Activated T-cell treated with anti-CD3 and anti-CD28 coated beads for 48 hours (primary cell): Measurements from ENCODE around the gene BAHD1.

Experiments
- DNase-seq: peaks from one replicate; pipeline ENCODE4 v3.0.0-alpha.2; 2020; ENCODE audit warnings: low read depth

The BAHD1 gene

GRCh38 chr15:40498891-40499290 is 58.1 kb downstream of the BAHD1 start:
- DNase-seq, result no peak

GRCh38 chr15:40499931-40500330 is 59.2 kb downstream of the BAHD1 start:
- DNase-seq, result no peak

- no peak for DNase-seq
Measured at GRCh38 chr15:40500568-40501330, 60.0 kb downstream of the BAHD1 start.

GRCh38 chr15:40501487-40501886 is 60.7 kb downstream of the BAHD1 start:
- DNase-seq, result no peak

GRCh38 chr15:40506964-40507571 is 66.3 kb downstream of the BAHD1 start:
- peak; percentile 64 for DNase-seq

GRCh38 chr15:40508216-40508615 is 67.5 kb downstream of the BAHD1 start:
- DNase-seq, result no peak

GRCh38 chr15:40510201-40510600 is 69.4 kb downstream of the BAHD1 start:
- no peak for DNase-seq

- DNase-seq, result no peak
Measured at GRCh38 chr15:40511093-40511471, 70.3 kb downstream of the BAHD1 start.

GRCh38 chr15:40511472-40512133 is 70.8 kb downstream of the BAHD1 start:
- DNase-seq, result peak; percentile 8

- DNase-seq, result no peak
Measured at GRCh38 chr15:40512440-40512839, 71.7 kb downstream of the BAHD1 start.

GRCh38 chr15:40513609-40514008 is 72.9 kb downstream of the BAHD1 start:
- DNase-seq, result no peak

- no peak for DNase-seq
Measured at GRCh38 chr15:40516322-40516721, 75.6 kb downstream of the BAHD1 start.
